ENCODE data around the gene CD40. TPM values are rescaled to one million over a fixed set of nuclear protein-coding genes. Genes with fewer than 3 reads are reported as not detected.

CD40 gene
- total and polyA plus RNA-seq, 2 of the 4 experiments (the other 2 are of a cell fraction) = 0.36 to 0.92 TPM

DNA sequence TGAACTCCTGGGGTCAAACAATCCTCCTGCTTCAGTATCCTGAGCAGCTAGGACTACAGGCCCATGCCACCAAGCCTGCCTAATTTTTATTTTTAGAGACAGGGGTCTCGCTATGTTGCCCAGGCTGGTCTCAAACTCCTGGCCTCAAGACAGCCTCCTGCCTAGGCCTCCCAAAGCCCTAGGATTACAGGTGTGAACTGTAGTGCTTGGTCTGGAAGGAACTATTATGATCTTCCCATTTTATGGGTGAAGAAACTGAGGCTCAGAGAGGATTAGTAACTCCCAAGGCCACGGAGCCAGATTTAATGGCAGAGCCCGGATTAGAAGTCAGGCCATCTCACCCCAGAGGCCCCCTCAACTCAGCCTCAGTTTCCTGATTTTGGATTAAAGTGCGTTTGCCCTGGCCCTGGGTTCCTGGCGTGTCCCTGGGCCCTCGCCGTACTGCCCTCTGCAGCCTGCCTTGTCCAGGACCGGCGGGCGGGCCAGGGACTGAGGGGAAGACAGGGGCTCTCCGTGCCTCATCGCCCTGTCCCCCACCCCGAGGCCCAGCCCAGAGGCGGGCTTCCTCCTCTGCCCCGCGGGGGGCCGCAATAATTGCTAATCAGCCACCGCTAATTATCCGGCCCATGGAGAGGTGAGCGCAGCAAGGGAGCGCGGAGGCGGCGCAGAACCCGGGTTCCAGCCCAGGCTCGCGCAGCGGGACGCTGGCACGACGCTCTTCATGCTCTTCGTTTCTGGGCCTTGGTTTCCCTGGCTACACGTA is 34.9 kb downstream of the CD40 start:
- WGBS, 2 experiments (ENCODE audit: extremely low coverage in 2 of 2, insufficient read length in 1 of 2) = 62% methylated on average over 7 of the region's 33 CpGs; no CpG with 5 or more reads in 1 of the 2 experiments
- ChIA-PET CTCF (no interaction called here), POLR2A (ENCODE audit: unreplicated experiment) (no interaction called here)
- H3K36me3 ChIP-seq (ENCODE audit: control insufficient read depth, insufficient read depth, low read length) = no peaks in the 10 kb centered on the region
- no TSS peak for BruUV-seq (replicated peaks)
- H4K20me1 ChIP-seq (ENCODE audit: insufficient read depth, low read length) = no peaks in the 10 kb centered on the region
- intact Hi-C loops (cut with micrococcal nuclease) (no loop called here), in situ Hi-C loops (cut with MboI; ENCODE audit: low sequenced_read_pairs) (no loop called here), dilution Hi-C loops (cut with HindIII; ENCODE audit: low sequenced_read_pairs, unreplicated experiment) (no loop called here)
- no peak overlapping the region for H4K5ac ChIP-seq (ENCODE audit: low read depth, low read length)
- no peak overlapping the region for H3K14ac ChIP-seq (replicated peaks; ENCODE audit: low read depth, low read length)
- H3K27ac ChIP-seq (ENCODE audit: insufficient read depth, low read length) = no peak overlapping the region
- no peak overlapping the region for H2AFZ ChIP-seq (replicated peaks; ENCODE audit: low read length, poor library complexity)
- no peak overlapping the region for H2BK5ac ChIP-seq (ENCODE audit: low read depth, low read length, poor library complexity, severe bottlenecking)
- H3K79me1 ChIP-seq (ENCODE audit: low read depth in 1 of 2, low read length in 2 of 2) = no peaks in the 10 kb centered on the region
- H3K18ac ChIP-seq (ENCODE audit: low read depth, low read length) = no peak overlapping the region
- H2BK120ac ChIP-seq (ENCODE audit: low read depth, low read length) = no peak overlapping the region
- no peak for ATAC-seq (ENCODE audit: low read depth)
- H3K9ac ChIP-seq (ENCODE audit: low read depth, low read length) = no peak overlapping the region
- no peak overlapping the region for H4K91ac ChIP-seq (ENCODE audit: insufficient read depth, low read depth, low read length)
- TF ChIP-seq SMC3 (IDR thresholded peaks at IDR 0.05; ENCODE audit: low read depth, low read length) (no peak), RFX5 (IDR thresholded peaks at IDR 0.05; ENCODE audit: low read depth, low read length) (no peak), CHD1 (IDR thresholded peaks at IDR 0.05; ENCODE audit: low read depth, low read length) (no peak), FOS (IDR thresholded peaks at IDR 0.05; ENCODE audit: low read depth, low read length) (no peak), BHLHE40 (IDR thresholded peaks at IDR 0.05; ENCODE audit: low read depth, low read length) (no peak), RCOR1 (IDR thresholded peaks at IDR 0.05; ENCODE audit: insufficient replicate concordance, low read length) (no peak), RAD21 (IDR thresholded peaks at IDR 0.05; ENCODE audit: low read length) (no peak), CEBPB (IDR thresholded peaks at IDR 0.05; ENCODE audit: low read depth, low read length) (no peak), MAZ (IDR thresholded peaks at IDR 0.05; ENCODE audit: borderline replicate concordance, low read depth, low read length) (no peak)
- TF ChIP-seq, protein P1, sequence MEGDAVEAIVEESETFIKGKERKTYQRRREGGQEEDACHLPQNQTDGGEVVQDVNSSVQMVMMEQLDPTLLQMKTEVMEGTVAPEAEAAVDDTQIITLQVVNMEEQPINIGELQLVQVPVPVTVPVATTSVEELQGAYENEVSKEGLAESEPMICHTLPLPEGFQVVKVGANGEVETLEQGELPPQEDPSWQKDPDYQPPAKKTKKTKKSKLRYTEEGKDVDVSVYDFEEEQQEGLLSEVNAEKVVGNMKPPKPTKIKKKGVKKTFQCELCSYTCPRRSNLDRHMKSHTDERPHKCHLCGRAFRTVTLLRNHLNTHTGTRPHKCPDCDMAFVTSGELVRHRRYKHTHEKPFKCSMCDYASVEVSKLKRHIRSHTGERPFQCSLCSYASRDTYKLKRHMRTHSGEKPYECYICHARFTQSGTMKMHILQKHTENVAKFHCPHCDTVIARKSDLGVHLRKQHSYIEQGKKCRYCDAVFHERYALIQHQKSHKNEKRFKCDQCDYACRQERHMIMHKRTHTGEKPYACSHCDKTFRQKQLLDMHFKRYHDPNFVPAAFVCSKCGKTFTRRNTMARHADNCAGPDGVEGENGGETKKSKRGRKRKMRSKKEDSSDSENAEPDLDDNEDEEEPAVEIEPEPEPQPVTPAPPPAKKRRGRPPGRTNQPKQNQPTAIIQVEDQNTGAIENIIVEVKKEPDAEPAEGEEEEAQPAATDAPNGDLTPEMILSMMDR (conservative IDR thresholded peaks at IDR 0.05; ENCODE audit: low read depth, low read length) = no peak
- H2AK5ac ChIP-seq (ENCODE audit: low read depth, low read length) = no peak overlapping the region
- H3K56ac ChIP-seq (ENCODE audit: extremely low read depth, insufficient read depth, low read length) = no peak overlapping the region
- peaks cover 21% of the 10 kb centered on the region for H3K27me3 ChIP-seq (ENCODE audit: control insufficient read depth, insufficient read depth, low read length)
- H3K4me2 ChIP-seq (ENCODE audit: low read depth, low read length) = no peak overlapping the region
- no peak overlapping the region for H3K23ac ChIP-seq (ENCODE audit: low read depth, low read length)
- H2BK15ac ChIP-seq (ENCODE audit: low read depth, low read length) = no peak overlapping the region
- H3K9me3 ChIP-seq (ENCODE audit: control insufficient read depth, insufficient read depth, low read length) = no peaks in the 10 kb centered on the region
- H3K9me1 ChIP-seq (ENCODE audit: insufficient read depth, low read length) = no peaks in the 10 kb centered on the region
- no peak overlapping the region for H2BK20ac ChIP-seq (ENCODE audit: low read depth, low read length)
- no peak overlapping the region for H3K4me3 ChIP-seq (ENCODE audit: insufficient read depth, low read depth, low read length)
- H2AK9ac ChIP-seq (replicated peaks; ENCODE audit: low read depth, low read length, poor library complexity) = no peak overlapping the region
- H3K4me1 ChIP-seq (ENCODE audit: control insufficient read depth, insufficient read depth, low read length) = no peaks in the 10 kb centered on the region
- H3K4ac ChIP-seq (ENCODE audit: low read depth, low read length) = no peak overlapping the region
- no peak for DNase-seq
- no peak overlapping the region for H4K8ac ChIP-seq (ENCODE audit: low read depth in 2 of 2, low read length in 2 of 2)

All from IMR-90 (cell line).